Transverse colon (tissue), 4 donors: ENCODE data around the gene KLHDC4. TPM values are rescaled to one million over a fixed set of nuclear protein-coding genes. Genes with fewer than 3 reads are reported as not detected.
A peak's percentile ranks its signal among the peaks of the same experiment; 100 is the strongest.

Experiments used
- DNase-seq: peaks from one replicate; pipeline ENCODE4 v3.0.0-alpha.2; 2019
- H3K27ac ChIP-seq, 4 donors: fragments of 200-600 bp; sonication (generic); 2 replicates each; pipeline ENCODE4 v1.5.1; 2016 to 2018; ENCODE audit warnings: inconsistent platforms in 4 of 4
- H3K27me3 ChIP-seq: fragments of 200-600 bp; sonication (generic); 2 replicates; pipeline ENCODE4 v1.5.1; 2017; ENCODE audit warnings: inconsistent platforms
- H3K36me3 ChIP-seq, 4 donors: fragments of 200-600 bp; sonication (generic); 2 replicates each; pipeline ENCODE4 v1.5.1; 2017 to 2019; ENCODE audit warnings: inconsistent platforms in 4 of 4
- H3K4me1 ChIP-seq, 4 donors: fragments of 200-600 bp; sonication (generic); 2 replicates each; pipeline ENCODE4 v1.5.1; 2017 to 2020; ENCODE audit warnings: inconsistent platforms in 4 of 4
- H3K4me3 ChIP-seq, 4 donors: fragments of 200-600 bp; sonication (generic); 1 replicate in 1 of 4; 2 replicates in 3 of 4; pipeline versions ENCODE4 v1.5.1 to v1.6.1; 2017 to 2019; ENCODE audit warnings: inconsistent platforms in 4 of 4
- H3K9me3 ChIP-seq, 2 donors: fragments of 200-600 bp; sonication (generic); 2 replicates each; pipeline ENCODE4 v1.5.1; 2017 to 2019; ENCODE audit warnings: inconsistent platforms in 2 of 2
- CTCF ChIP-seq, 5 experiments: fragments of 200-600 bp in 3 of 5; fragments of 450-650 bp in 2 of 5; sonication (generic) in 3 of 5; IDR thresholded peaks; 1 replicate in 2 of 5; 2 replicates in 3 of 5; pipeline ENCODE4 v1.5.1; 2016 to 2017; ENCODE audit warnings: antibody characterized with exemption in 5 of 5, inconsistent platforms in 3 of 5, mild to moderate bottlenecking in 2 of 5, moderate library complexity in 1 of 5
- EP300 ChIP-seq: sonication (generic); formaldehyde crosslinking; IDR thresholded peaks from one replicate; pipeline ENCODE4 v1.6.1; 2017; ENCODE audit warnings: antibody characterized with exemption, low read depth
- POLR2A ChIP-seq: fragments of 450-650 bp; IDR thresholded peaks from one replicate; pipeline ENCODE4 v1.6.1; 2016; ENCODE audit warnings: antibody characterized with exemption, mild to moderate bottlenecking, moderate library complexity
- POLR2AphosphoS5 ChIP-seq, 3 donors: sonication (generic); formaldehyde crosslinking; IDR thresholded peaks; one replicate each; pipeline ENCODE4 v1.6.1; 2016; ENCODE audit warnings: antibody characterized with exemption in 3 of 3
- WGBS, 2 donors: methylation state at CpG; one replicate each; pipeline ENCODE4 v1.1.5; 2018; ENCODE audit warnings: low coverage in 1 of 2; 5-methylcytosine and 5-hydroxymethylcytosine counted together
- in situ Hi-C, 4 donors: fragments of 200-750 bp; cut with MboI; loops; one replicate each; pipeline versions ENCODE4 v1.15.0 to v1.15.1; 2017; ENCODE audit warnings: low sequenced_read_pairs in 3 of 4, low pct_ligation_motif_present in 1 of 4, low pct_unique_long_range_greater_than_20kb in 1 of 4
- intact Hi-C: fragments of 100-400 bp; cut with DNase I; formaldehyde crosslinking; loops from one replicate; pipeline ENCODE4 v1.15.1; 2023; ENCODE audit warnings: low total_unique reads
- total RNA-seq, 4 donors: library from RNA; depleted of rRNA; stranded (reverse); fragments of >200 nt; gene quantifications; one replicate each; pipeline ENCODE4 v1.1.0, GENCODE V29; 2016

The KLHDC4 gene
- total RNA-seq, 4 donors from 2014 or later, result 45.2 to 193 (median 57.4) TPM

- in situ Hi-C loops, result no loop called here
- H3K27me3 ChIP-seq, result peaks cover 22% of the 10 kb centered on the region
Measured at GRCh38 chr16:87680272-87680644, 85.5 kb downstream of the KLHDC4 start.

GRCh38 chr16:87679593-87680271, 86.1 kb downstream of the KLHDC4 start:
- intact Hi-C loops, result no loop called here
- Histone ChIP-seq H3K27me3 (peaks cover 18% of the 10 kb centered on the region), H3K27ac (no peak overlapping the region), H3K4me3 (no peak overlapping the region), H3K9me3 (no peaks in the 10 kb centered on the region), H3K4me1 (no peaks in the 10 kb centered on the region), H3K36me3 (no peaks in the 10 kb centered on the region)
- TF ChIP-seq POLR2AphosphoS5 (IDR thresholded peaks at IDR 0.05) (no peak), POLR2A (no peak), CTCF (IDR thresholded peaks at IDR 0.05) (no peak), EP300 (no peak)
- DNase-seq, result no peak
- in situ Hi-C loops, result no loop called here
- 72% methylated on average over 16 of the region's 18 CpGs; no CpG with 5 or more reads in 1 of the 2 donors for WGBS, 2 donors

More at GRCh38 chr16:87680272-87680644, 85.5 kb downstream of the KLHDC4 start:
- no peak for TF ChIP-seq POLR2A
- no peak for TF ChIP-seq CTCF (IDR thresholded peaks at IDR 0.05)
- TF ChIP-seq EP300, result no peak
- TF ChIP-seq POLR2AphosphoS5 (IDR thresholded peaks at IDR 0.05), result no peak
- H3K27ac ChIP-seq, result no peak overlapping the region
- H3K4me3 ChIP-seq, result no peak overlapping the region
- DNase-seq, result no peak
- H3K36me3 ChIP-seq, result no peaks in the 10 kb centered on the region
- intact Hi-C loops, result no loop called here
- no peaks in the 10 kb centered on the region for H3K4me1 ChIP-seq
- no peaks in the 10 kb centered on the region for H3K9me3 ChIP-seq
- WGBS, 2 donors, result 73% methylated on average over 17 of the region's 17 CpGs; no CpG with 5 or more reads in 1 of the 2 donors

GRCh38 chr16:87678618-87679017, 87.2 kb downstream of the KLHDC4 start:
- no peak for DNase-seq
- in situ Hi-C loops (no loop called here), intact Hi-C loops (no loop called here)
- 29 to 54% methylated on average over 12 to 14 of the region's 14 CpGs for WGBS, 2 donors
- Histone ChIP-seq H3K36me3 (no peaks in the 10 kb centered on the region), H3K4me1 (no peaks in the 10 kb centered on the region), H3K27me3 (peaks cover 17% of the 10 kb centered on the region), H3K4me3 (no peak overlapping the region), H3K9me3 (no peaks in the 10 kb centered on the region), H3K27ac (no peak overlapping the region)
- no peak for TF ChIP-seq POLR2AphosphoS5 (IDR thresholded peaks at IDR 0.05)
- peak in 1 of 5 experiments; percentile 8 for TF ChIP-seq CTCF (IDR thresholded peaks at IDR 0.05)
- TF ChIP-seq POLR2A, result no peak
- TF ChIP-seq EP300, result no peak

- WGBS, 2 donors, result 81 to 100% methylated on average over 2 to 5 of the region's 5 CpGs
- in situ Hi-C loops (no loop called here), intact Hi-C loops (no loop called here)
- Histone ChIP-seq H3K36me3 (no peaks in the 10 kb centered on the region), H3K9me3 (no peaks in the 10 kb centered on the region), H3K4me1 (no peaks in the 10 kb centered on the region), H3K27me3 (peaks cover 14% of the 10 kb centered on the region), H3K4me3 (no peak overlapping the region), H3K27ac (no peak overlapping the region)
- no peak for DNase-seq
- no peak for TF ChIP-seq POLR2AphosphoS5 (IDR thresholded peaks at IDR 0.05)
- no peak for TF ChIP-seq POLR2A
- no peak for TF ChIP-seq CTCF (IDR thresholded peaks at IDR 0.05)
- no peak for TF ChIP-seq EP300
Measured at GRCh38 chr16:87677830-87678229, 88.0 kb downstream of the KLHDC4 start.
